GM12875 (cell line): ENCODE data around the gene LIPG.

Source experiments
- H3K4me3 ChIP-seq: one replicate; pipeline ENCODE4 v1.5.1; 2011; ENCODE audit warnings: low read depth, low read length, control low read depth
- TF ChIP-seq, protein P1 (sequence below): IDR thresholded peaks from 2 replicates; pipeline ENCODE4 v1.5.1; 2011; ENCODE audit warnings: low read depth, mild to moderate bottlenecking, control low read depth, inconsistent platforms, low read length, moderate library complexity, borderline replicate concordance; ENCODE audit not compliant: insufficient read depth

Gene LIPG

DNA sequence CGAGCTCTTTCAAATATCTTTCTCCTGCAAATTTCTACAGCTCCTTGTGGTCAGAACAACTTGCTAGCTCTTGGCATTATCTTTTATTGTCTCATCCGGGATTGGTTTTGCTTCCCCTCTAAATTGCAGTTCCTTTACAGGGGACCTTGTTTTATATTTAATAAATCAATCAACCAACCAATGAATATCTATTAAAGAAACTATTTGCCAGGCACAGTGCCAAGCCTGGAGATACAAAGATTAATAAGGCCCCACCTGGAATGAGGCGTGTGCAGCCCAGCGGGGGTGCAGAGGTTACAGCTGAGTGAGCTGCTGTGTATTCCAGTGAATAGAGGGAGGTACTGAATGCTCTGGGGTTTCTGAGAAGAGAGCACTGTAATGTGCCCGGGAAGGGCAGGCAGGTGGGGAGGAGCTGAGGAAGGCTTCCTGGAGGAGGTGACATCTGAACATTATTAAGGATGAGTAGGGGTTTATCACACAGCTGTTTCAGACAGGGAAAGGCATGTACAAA, 51.8 kb downstream of the LIPG start:
- TF ChIP-seq, protein P1, sequence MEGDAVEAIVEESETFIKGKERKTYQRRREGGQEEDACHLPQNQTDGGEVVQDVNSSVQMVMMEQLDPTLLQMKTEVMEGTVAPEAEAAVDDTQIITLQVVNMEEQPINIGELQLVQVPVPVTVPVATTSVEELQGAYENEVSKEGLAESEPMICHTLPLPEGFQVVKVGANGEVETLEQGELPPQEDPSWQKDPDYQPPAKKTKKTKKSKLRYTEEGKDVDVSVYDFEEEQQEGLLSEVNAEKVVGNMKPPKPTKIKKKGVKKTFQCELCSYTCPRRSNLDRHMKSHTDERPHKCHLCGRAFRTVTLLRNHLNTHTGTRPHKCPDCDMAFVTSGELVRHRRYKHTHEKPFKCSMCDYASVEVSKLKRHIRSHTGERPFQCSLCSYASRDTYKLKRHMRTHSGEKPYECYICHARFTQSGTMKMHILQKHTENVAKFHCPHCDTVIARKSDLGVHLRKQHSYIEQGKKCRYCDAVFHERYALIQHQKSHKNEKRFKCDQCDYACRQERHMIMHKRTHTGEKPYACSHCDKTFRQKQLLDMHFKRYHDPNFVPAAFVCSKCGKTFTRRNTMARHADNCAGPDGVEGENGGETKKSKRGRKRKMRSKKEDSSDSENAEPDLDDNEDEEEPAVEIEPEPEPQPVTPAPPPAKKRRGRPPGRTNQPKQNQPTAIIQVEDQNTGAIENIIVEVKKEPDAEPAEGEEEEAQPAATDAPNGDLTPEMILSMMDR = no peak

GRCh38 chr18:49616618-49617328, 54.9 kb downstream of the LIPG start:
- TF ChIP-seq, protein P1 = no peak
- H3K4me3 ChIP-seq = no peak overlapping the region

More for the DNA sequence above, 51.8 kb downstream of the LIPG start:
- H3K4me3 ChIP-seq = no peak overlapping the region

DNA sequence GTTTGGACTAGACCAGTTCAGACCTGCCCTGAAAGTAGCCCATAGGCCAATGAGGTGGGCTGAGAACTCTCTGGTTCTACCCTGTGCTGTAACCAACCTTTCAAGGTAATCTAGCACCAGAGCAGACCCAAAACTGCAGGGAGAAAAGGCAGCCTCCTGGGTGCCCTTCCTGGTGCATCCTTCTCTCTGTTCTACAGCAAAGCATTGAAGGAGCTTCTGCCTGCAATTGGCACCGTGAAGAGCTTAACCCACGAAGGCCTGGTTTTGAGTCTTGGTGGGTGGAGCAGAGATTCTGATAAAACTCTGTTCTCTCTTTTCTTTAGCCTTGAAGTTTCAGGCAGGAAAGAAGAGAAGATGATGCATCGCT, 55.5 kb downstream of the LIPG start:
- H3K4me3 ChIP-seq = no peak overlapping the region
- TF ChIP-seq, protein P1 = no peak

DNA sequence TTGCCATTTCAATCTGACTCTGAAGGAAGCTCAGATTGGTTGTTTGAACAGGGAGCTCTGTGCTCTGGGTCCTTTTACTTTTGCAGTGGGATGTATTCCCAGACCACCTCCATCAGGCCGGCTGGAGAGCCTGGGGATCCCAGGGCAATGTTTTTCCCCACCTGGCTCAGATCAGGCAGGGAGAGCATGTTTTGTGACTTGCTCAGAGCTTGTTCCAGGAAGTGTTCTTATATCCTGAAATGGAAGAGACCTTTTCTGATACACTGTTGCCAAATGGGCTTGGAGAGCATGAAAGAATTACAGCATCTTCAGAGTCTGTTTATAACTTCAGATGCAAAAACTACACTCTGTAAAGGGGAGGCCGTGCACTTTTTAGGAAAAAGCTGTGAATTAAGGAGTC, 56.0 kb downstream of the LIPG start:
- TF ChIP-seq, protein P1 = no peak
- no peak overlapping the region for H3K4me3 ChIP-seq

GRCh38 chr18:49618742-49619681, 57.2 kb downstream of the LIPG start:
- H3K4me3 ChIP-seq = no peak overlapping the region

DNA sequence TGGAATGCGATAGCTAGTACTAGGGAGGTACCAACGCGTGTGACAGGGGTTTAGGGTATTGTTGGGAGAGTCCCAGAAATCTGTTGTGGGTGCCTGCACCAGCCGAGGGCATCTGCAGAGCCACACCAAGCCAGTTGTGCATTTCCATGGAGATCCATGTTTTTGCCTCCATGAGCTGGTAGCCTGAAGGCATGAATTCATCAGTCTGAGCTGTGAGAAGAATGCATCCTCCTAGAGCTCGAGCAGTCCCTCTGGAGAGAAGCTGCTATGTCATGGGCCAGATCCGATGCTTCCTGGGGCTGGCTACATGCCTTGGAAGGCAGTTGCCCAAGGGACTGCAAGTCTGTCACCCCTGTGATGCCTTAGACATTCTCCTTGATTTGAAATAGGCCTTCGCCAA, 57.9 kb downstream of the LIPG start:
- TF ChIP-seq, protein P1 = no peak
- no peak overlapping the region for H3K4me3 ChIP-seq

More at GRCh38 chr18:49618742-49619681, 57.2 kb downstream of the LIPG start:
- TF ChIP-seq, protein P1 = no peak

DNA sequence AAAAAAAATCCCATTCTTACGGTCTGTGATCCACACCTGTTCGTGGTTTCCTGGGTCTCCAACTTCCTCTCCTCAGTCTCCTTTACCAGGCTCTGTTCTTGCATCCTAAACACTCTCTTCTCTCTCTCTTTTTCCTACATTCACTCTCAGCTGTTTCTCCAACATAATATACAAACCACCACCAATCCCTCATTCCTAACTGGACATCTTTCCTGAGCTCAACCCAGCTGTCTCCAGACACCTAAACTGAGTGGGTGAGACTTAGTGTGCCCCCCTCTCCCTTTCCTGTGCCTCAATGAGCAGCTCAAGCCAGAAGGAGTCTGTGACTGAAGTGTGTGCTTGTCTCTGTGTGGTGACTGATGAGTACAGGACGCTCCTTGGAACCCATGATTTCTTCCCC, 59.4 kb downstream of the LIPG start:
- no peak overlapping the region for H3K4me3 ChIP-seq
- TF ChIP-seq, protein P1 = no peak
